Esophagus muscularis mucosa (tissue), 4 donors: ENCODE measurements around the gene SLC35F5. TPM values are rescaled to one million over a fixed set of nuclear protein-coding genes. Genes with fewer than 3 reads are reported as not detected.
"Not testable (repeated sequence)": the region's sequence is repeated elsewhere in the genome, so short reads cannot be mapped to it uniquely, and the experiment has no call there.

Source experiments
- DNase-seq: peaks from one replicate; pipeline ENCODE4 v3.0.0-alpha.2; 2017; ENCODE audit errors: extremely low spot score
- H3K27ac ChIP-seq, 4 donors: fragments of 200-600 bp; sonication (generic); replicated peaks in 1 of 4; 1 replicate in 3 of 4; 2 replicates in 1 of 4; pipeline ENCODE4 v1.5.1; 2016 to 2019; ENCODE audit warnings: mild to moderate bottlenecking in 1 of 4
- H3K27me3 ChIP-seq, 4 donors: fragments of 200-600 bp; sonication (generic); one replicate each; pipeline versions ENCODE4 v1.5.1 to v1.6.0; 2016 to 2019
- H3K36me3 ChIP-seq, 4 donors: fragments of 200-600 bp; sonication (generic); one replicate each; pipeline ENCODE4 v1.5.1; 2016 to 2019
- H3K4me1 ChIP-seq, 4 donors: fragments of 200-600 bp; sonication (generic); one replicate each; pipeline ENCODE4 v1.5.1; 2016 to 2019
- H3K4me3 ChIP-seq, 4 donors: fragments of 200-600 bp; sonication (generic); 1 replicate in 2 of 4; 2 replicates in 2 of 4; pipeline ENCODE4 v1.5.1; 2016 to 2019; ENCODE audit warnings: mild to moderate bottlenecking in 4 of 4, moderate library complexity in 1 of 4
- H3K9me3 ChIP-seq, 4 donors: fragments of 200-600 bp; sonication (generic); 1 replicate in 3 of 4; 2 replicates in 1 of 4; pipeline ENCODE4 v1.5.1; 2016 to 2019
- EP300 ChIP-seq: sonication (generic); formaldehyde crosslinking; IDR thresholded peaks from one replicate; pipeline ENCODE4 v1.6.1; 2017; ENCODE audit warnings: antibody characterized with exemption
- POLR2A ChIP-seq: fragments of 450-650 bp; IDR thresholded peaks from one replicate; pipeline ENCODE4 v1.6.1; 2017; ENCODE audit warnings: antibody characterized with exemption, moderate library complexity, mild to moderate bottlenecking, low read depth
- POLR2AphosphoS5 ChIP-seq, 2 donors: sonication (generic); formaldehyde crosslinking; IDR thresholded peaks; one replicate each; pipeline ENCODE4 v1.6.1; 2017; ENCODE audit warnings: antibody characterized with exemption in 2 of 2
- WGBS: methylation state at CpG from one replicate; pipeline ENCODE4 v1.1.5; 2018; 5-methylcytosine and 5-hydroxymethylcytosine counted together
- intact Hi-C: fragments of 100-400 bp; cut with DNase I; formaldehyde crosslinking; loops from one replicate; pipeline ENCODE4 v1.15.1; 2023
- total RNA-seq, 4 donors: library from RNA; depleted of rRNA; stranded (reverse); fragments of >200 nt; gene quantifications; one replicate each; pipeline versions ENCODE4 v1.1.0 to v1.2.1, GENCODE V29; 2016
- TF ChIP-seq, protein P1 (sequence below), 3 experiments: fragments of 200-600 bp in 2 of 3; fragments of 450-650 bp in 1 of 3; sonication (generic) in 2 of 3; IDR thresholded peaks; one replicate each; pipeline ENCODE4 v1.5.1; 2017 to 2019; ENCODE audit warnings: antibody characterized with exemption in 3 of 3, mild to moderate bottlenecking in 2 of 3, moderate library complexity in 1 of 3

The SLC35F5 gene
- total RNA-seq, 4 donors from 2014 or later, result 40.9 to 53.2 (median 48.0) TPM

DNA sequence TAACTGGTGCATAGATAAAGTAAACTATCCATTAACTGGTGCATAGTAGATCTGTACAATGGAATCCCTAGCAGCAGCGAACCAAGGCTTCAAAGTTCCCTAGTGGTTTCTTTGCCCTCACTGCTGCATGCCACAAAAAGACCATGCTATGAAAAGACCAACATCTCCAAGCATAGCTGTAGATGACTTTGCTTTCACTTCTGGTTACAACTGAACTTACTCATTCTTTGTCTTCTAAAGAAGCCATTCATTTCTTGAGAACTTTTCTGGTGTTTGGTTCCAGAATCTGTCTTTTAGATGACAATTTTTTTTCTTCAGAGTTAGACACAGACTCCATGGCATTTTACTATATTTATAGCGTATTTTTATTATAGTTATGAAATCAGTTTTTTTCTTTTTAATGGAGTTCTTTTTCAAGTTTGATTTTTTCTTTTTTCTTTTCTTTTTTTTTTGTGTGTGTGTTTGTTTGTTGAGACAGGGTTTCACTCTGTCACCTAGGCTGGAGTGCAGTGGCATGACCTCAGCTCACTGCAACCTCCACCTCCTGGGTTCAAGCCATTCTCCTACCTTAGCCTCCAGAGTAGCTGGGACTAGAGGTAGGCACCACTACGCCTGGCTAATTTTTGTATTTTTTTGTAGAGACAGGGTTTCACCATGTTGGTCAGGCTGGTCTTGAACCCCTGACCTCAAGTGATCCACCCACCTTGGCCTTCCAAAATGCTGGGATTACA, 63.6 kb downstream of the SLC35F5 start:
- WGBS, result 93% methylated on average over 3 of the region's 3 CpGs
- Histone ChIP-seq H3K36me3 (no peaks in the 10 kb centered on the region), H3K4me1 (no peaks in the 10 kb centered on the region), H3K27ac (no peak overlapping the region), H3K4me3 (no peak overlapping the region), H3K27me3 (no peaks in the 10 kb centered on the region), H3K9me3 (no peaks in the 10 kb centered on the region)
- TF ChIP-seq POLR2A, result no peak
- TF ChIP-seq, protein P1, sequence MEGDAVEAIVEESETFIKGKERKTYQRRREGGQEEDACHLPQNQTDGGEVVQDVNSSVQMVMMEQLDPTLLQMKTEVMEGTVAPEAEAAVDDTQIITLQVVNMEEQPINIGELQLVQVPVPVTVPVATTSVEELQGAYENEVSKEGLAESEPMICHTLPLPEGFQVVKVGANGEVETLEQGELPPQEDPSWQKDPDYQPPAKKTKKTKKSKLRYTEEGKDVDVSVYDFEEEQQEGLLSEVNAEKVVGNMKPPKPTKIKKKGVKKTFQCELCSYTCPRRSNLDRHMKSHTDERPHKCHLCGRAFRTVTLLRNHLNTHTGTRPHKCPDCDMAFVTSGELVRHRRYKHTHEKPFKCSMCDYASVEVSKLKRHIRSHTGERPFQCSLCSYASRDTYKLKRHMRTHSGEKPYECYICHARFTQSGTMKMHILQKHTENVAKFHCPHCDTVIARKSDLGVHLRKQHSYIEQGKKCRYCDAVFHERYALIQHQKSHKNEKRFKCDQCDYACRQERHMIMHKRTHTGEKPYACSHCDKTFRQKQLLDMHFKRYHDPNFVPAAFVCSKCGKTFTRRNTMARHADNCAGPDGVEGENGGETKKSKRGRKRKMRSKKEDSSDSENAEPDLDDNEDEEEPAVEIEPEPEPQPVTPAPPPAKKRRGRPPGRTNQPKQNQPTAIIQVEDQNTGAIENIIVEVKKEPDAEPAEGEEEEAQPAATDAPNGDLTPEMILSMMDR (IDR thresholded peaks at IDR 0.05), result no peak
- no peak for TF ChIP-seq EP300
- no peak for TF ChIP-seq POLR2AphosphoS5 (IDR thresholded peaks at IDR 0.05)
- peak; percentile 12 for DNase-seq
- intact Hi-C loops, result no loop called here

GRCh38 chr2:113690871-113691270, 65.6 kb downstream of the SLC35F5 start:
- H3K27me3 ChIP-seq, intact Hi-C loops, H3K4me3 ChIP-seq, H3K36me3 ChIP-seq, H3K9me3 ChIP-seq, H3K27ac ChIP-seq, H3K4me1 ChIP-seq: not testable (repeated sequence)
- 91% methylated on average over 2 of the region's 3 CpGs for WGBS
- peak; percentile 12 for DNase-seq

DNA sequence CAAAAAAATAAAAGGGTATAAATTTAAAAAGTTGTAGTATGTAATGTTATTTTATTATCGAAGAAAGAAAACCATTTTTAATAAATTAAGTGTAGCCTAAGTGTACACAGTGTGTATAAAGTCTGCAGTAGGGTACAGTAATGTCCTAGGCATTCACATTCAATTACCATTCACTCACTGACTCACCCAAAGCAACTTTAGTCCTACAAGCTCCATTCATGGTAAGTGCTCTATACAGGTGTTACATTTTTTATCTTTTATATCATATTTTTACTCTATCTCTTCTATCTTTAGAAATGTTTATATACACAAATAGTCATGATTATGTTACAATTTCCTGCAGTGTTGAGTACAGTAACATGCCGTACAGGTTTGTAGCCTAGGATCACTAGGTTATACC, 69.9 kb downstream of the SLC35F5 start:
- H3K27me3 ChIP-seq, result no peaks in the 10 kb centered on the region
- intact Hi-C loops, result no loop called here
- H3K27ac ChIP-seq, result no peak overlapping the region
- WGBS, result 62% methylated on average over 2 of the region's 2 CpGs
- no peak overlapping the region for H3K4me3 ChIP-seq
- H3K36me3 ChIP-seq, result no peaks in the 10 kb centered on the region
- DNase-seq, result no peak
- H3K9me3 ChIP-seq, result no peaks in the 10 kb centered on the region
- TF ChIP-seq EP300 (no peak), POLR2A (no peak), POLR2AphosphoS5 (IDR thresholded peaks at IDR 0.05) (no peak)
- TF ChIP-seq, protein P1 (IDR thresholded peaks at IDR 0.05), result no peak
- no peaks in the 10 kb centered on the region for H3K4me1 ChIP-seq

DNA sequence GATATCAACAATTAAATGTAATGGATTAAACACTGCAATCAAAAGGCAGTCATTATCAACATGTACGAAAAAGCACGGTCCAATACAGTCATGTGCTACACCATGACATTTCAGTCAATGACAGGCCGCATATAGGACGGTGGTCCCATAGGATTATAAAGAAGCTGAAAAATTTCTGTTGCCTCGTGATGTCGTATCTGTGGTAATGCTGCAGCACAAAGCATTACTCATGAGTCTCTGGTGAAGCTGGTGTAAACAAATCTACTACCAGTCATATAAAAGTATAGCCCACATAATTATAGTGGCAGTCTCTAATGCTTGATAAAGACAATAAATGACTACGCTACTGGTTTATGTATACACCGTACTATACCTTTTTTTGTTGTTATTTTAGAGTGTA, 71.0 kb downstream of the SLC35F5 start:
- Histone ChIP-seq H3K4me3 (no peak overlapping the region), H3K27me3 (no peaks in the 10 kb centered on the region), H3K4me1 (no peaks in the 10 kb centered on the region), H3K27ac (no peak overlapping the region), H3K9me3 (no peaks in the 10 kb centered on the region), H3K36me3 (no peaks in the 10 kb centered on the region)
- DNase-seq, result peak; percentile 37
- intact Hi-C loops, result no loop called here
- whole genome bisulfite sequencing, result 91% methylated on average over 8 of the region's 8 CpGs
- TF ChIP-seq POLR2A (no peak), EP300 (no peak), POLR2AphosphoS5 (IDR thresholded peaks at IDR 0.05) (no peak)
- TF ChIP-seq, protein P1 (IDR thresholded peaks at IDR 0.05), result no peak

GRCh38 chr2:113679457-113679856, 77.0 kb downstream of the SLC35F5 start:
- intact Hi-C loops, result no loop called here
- no peaks in the 10 kb centered on the region for H3K27me3 ChIP-seq
- 88% methylated on average over 8 of the region's 8 CpGs for WGBS
- no peaks in the 10 kb centered on the region for H3K9me3 ChIP-seq
- H3K4me3 ChIP-seq, result no peak overlapping the region
- peak; percentile 78 for DNase-seq
- no peaks in the 10 kb centered on the region for H3K36me3 ChIP-seq
- H3K27ac ChIP-seq, result no peak overlapping the region
- TF ChIP-seq EP300 (no peak), POLR2AphosphoS5 (IDR thresholded peaks at IDR 0.05) (no peak), POLR2A (no peak)
- TF ChIP-seq, protein P1 (IDR thresholded peaks at IDR 0.05), result no peak
- H3K4me1 ChIP-seq, result peaks cover 0 to 13% (median 0%) of the 10 kb centered on the region in 4 donors
